ENCODE results near the gene STT3B.

- TF ChIP-seq CTCF (conservative IDR thresholded peaks at IDR 0.05; ENCODE audit: low read depth, low read length) (no peak), EZH2 (IDR thresholded peaks at IDR 0.05; ENCODE audit: low read length, unreplicated experiment) (no peak)
These were observed 11.3 kb upstream of the STT3B start for GRCh38 chr3:31521468-31521867.
